ENCODE measurements around the gene ADAMTSL1. TPM values are rescaled to one million over a fixed set of nuclear protein-coding genes. Genes with fewer than 3 reads are reported as not detected.

The ADAMTSL1 gene
- total and polyA plus RNA-seq, 4 donors: 0.31 to 3.4 (median 1.9) TPM

- WGBS: 84% methylated on average over 6 of the region's 6 CpGs
- Histone ChIP-seq H3K9me3 (ENCODE audit: control insufficient read depth in 4 of 4, low read length in 3 of 4) (no peaks in the 10 kb centered on the region), H3K4me3 (ENCODE audit: low read depth in 1 of 3, low read length in 3 of 3) (no peak overlapping the region), H3K9ac (ENCODE audit: low read depth in 1 of 2, low read length in 2 of 2) (no peak overlapping the region), H3K27ac (ENCODE audit: low read depth in 1 of 2, low read length in 2 of 2) (no peak overlapping the region), H3K4me1 (ENCODE audit: control insufficient read depth in 4 of 4, insufficient read depth in 4 of 4, low read length in 3 of 4) (peaks cover 0 to 17% (median 14%) of the 10 kb centered on the region in 4 donors), H3K36me3 (ENCODE audit: control insufficient read depth in 4 of 4, insufficient read depth in 3 of 4, low read depth in 1 of 4, low read length in 3 of 4) (peaks cover 0 to 1% (median 0%) of the 10 kb centered on the region in 4 donors), H3K27me3 (ENCODE audit: control insufficient read depth in 4 of 4, insufficient read depth in 4 of 4, low read length in 3 of 4) (no peaks in the 10 kb centered on the region)
- TF ChIP-seq ZBTB33 (IDR thresholded peaks at IDR 0.05) (no peak), TAF1 (conservative IDR thresholded peaks at IDR 0.05) (no peak), RXRA (IDR thresholded peaks at IDR 0.05) (no peak), YY1 (IDR thresholded peaks at IDR 0.05) (no peak), GABPA (IDR thresholded peaks at IDR 0.05 in 1 of 2, conservative IDR thresholded peaks at IDR 0.05 in 1 of 2) (no peak), HNF4A (conservative IDR thresholded peaks at IDR 0.05) (no peak), HNF4G (IDR thresholded peaks at IDR 0.05) (no peak), EGR1 (IDR thresholded peaks at IDR 0.05; ENCODE audit: low read depth in 2 of 2) (no peak), FOXA1 (IDR thresholded peaks at IDR 0.05) (no peak)
- TF ChIP-seq, protein P1, sequence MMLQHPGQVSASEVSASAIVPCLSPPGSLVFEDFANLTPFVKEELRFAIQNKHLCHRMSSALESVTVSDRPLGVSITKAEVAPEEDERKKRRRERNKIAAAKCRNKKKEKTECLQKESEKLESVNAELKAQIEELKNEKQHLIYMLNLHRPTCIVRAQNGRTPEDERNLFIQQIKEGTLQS (IDR thresholded peaks at IDR 0.05): no peak
- no peak for DNase-seq (ENCODE audit: low spot score)
These were observed 214.9 kb downstream of the ADAMTSL1 start for GRCh38 chr9:18688581-18689565.

GRCh38 chr9:18689921-18690320 lies 216.0 kb downstream of the ADAMTSL1 start:
- Histone ChIP-seq H3K27me3 (ENCODE audit: control insufficient read depth in 4 of 4, insufficient read depth in 4 of 4, low read length in 3 of 4) (no peaks in the 10 kb centered on the region), H3K4me1 (ENCODE audit: control insufficient read depth in 4 of 4, insufficient read depth in 4 of 4, low read length in 3 of 4) (peaks cover 0 to 7% (median 5%) of the 10 kb centered on the region in 4 donors), H3K27ac (ENCODE audit: low read depth in 1 of 2, low read length in 2 of 2) (no peak overlapping the region), H3K36me3 (ENCODE audit: control insufficient read depth in 4 of 4, insufficient read depth in 3 of 4, low read depth in 1 of 4, low read length in 3 of 4) (peaks cover 0 to 1% (median 0%) of the 10 kb centered on the region in 4 donors), H3K9me3 (ENCODE audit: control insufficient read depth in 4 of 4, low read length in 3 of 4) (no peaks in the 10 kb centered on the region), H3K9ac (ENCODE audit: low read depth in 1 of 2, low read length in 2 of 2) (no peak overlapping the region), H3K4me3 (ENCODE audit: low read depth in 1 of 3, low read length in 3 of 3) (no peak overlapping the region)
- TF ChIP-seq RAD21 (IDR thresholded peaks at IDR 0.05) (no peak), YY1 (IDR thresholded peaks at IDR 0.05) (no peak), FOXA1 (IDR thresholded peaks at IDR 0.05) (no peak), RXRA (IDR thresholded peaks at IDR 0.05) (no peak), SP1 (IDR thresholded peaks at IDR 0.05) (no peak), NR2F2 (IDR thresholded peaks at IDR 0.05) (no peak), GABPA (IDR thresholded peaks at IDR 0.05 in 1 of 2, conservative IDR thresholded peaks at IDR 0.05 in 1 of 2) (no peak), FOXA2 (IDR thresholded peaks at IDR 0.05) (no peak), JUND (IDR thresholded peaks at IDR 0.05) (no peak), EGR1 (IDR thresholded peaks at IDR 0.05; ENCODE audit: low read depth in 2 of 2) (no peak), HNF4G (IDR thresholded peaks at IDR 0.05) (no peak), HNF4A (conservative IDR thresholded peaks at IDR 0.05) (no peak)
- TF ChIP-seq, protein P1 (IDR thresholded peaks at IDR 0.05): no peak
- TF ChIP-seq, protein P2, sequence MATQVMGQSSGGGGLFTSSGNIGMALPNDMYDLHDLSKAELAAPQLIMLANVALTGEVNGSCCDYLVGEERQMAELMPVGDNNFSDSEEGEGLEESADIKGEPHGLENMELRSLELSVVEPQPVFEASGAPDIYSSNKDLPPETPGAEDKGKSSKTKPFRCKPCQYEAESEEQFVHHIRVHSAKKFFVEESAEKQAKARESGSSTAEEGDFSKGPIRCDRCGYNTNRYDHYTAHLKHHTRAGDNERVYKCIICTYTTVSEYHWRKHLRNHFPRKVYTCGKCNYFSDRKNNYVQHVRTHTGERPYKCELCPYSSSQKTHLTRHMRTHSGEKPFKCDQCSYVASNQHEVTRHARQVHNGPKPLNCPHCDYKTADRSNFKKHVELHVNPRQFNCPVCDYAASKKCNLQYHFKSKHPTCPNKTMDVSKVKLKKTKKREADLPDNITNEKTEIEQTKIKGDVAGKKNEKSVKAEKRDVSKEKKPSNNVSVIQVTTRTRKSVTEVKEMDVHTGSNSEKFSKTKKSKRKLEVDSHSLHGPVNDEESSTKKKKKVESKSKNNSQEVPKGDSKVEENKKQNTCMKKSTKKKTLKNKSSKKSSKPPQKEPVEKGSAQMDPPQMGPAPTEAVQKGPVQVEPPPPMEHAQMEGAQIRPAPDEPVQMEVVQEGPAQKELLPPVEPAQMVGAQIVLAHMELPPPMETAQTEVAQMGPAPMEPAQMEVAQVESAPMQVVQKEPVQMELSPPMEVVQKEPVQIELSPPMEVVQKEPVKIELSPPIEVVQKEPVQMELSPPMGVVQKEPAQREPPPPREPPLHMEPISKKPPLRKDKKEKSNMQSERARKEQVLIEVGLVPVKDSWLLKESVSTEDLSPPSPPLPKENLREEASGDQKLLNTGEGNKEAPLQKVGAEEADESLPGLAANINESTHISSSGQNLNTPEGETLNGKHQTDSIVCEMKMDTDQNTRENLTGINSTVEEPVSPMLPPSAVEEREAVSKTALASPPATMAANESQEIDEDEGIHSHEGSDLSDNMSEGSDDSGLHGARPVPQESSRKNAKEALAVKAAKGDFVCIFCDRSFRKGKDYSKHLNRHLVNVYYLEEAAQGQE (IDR thresholded peaks at IDR 0.05): no peak
- no peak for DNase-seq (ENCODE audit: low spot score)
